ENCODE results near the gene IST1.

The IST1 gene

GRCh38 chr16:71883849-71884638 is 11.3 kb upstream of the IST1 start, which contains the start of gene ZNF821:
TSS of gene ZNF821 (minus strand) at chr16:71884182. CDS start at chr16:71879946, 4,236 bp downstream.
- H3K27me3 ChIP-seq (ENCODE audit: control insufficient read depth, insufficient read depth, low read length) = no peaks in the 10 kb centered on the region
- H3K4me3 ChIP-seq (ENCODE audit: low read length) = peak within 1 kb of the TSS; percentile 95
- peak within 1 kb of the TSS; percentile 81 for H3K9ac ChIP-seq (ENCODE audit: low read length)
- H3K27ac ChIP-seq (ENCODE audit: low read depth, low read length) = peak within 1 kb of the TSS; percentile 89
- peaks cover 8% of the 10 kb centered on the region for H3K4me1 ChIP-seq (ENCODE audit: control insufficient read depth, insufficient read depth, low read length)
- H3K36me3 ChIP-seq (ENCODE audit: control insufficient read depth, insufficient read depth, low read length) = peaks cover 2% of the 10 kb centered on the region

GRCh38 chr16:71885261-71885650 is 10.1 kb upstream of the IST1 start:
- H3K27ac ChIP-seq (ENCODE audit: low read depth, low read length) = no peak overlapping the region

GRCh38 chr16:71889147-71889546 is 6.2 kb upstream of the IST1 start:
- Histone ChIP-seq H3K4me1 (ENCODE audit: control insufficient read depth, insufficient read depth, low read length) (no peaks in the 10 kb centered on the region), H3K27ac (ENCODE audit: low read depth, low read length) (no peak overlapping the region), H3K4me3 (ENCODE audit: low read length) (no peak overlapping the region), H3K36me3 (ENCODE audit: control insufficient read depth, insufficient read depth, low read length) (no peaks in the 10 kb centered on the region), H3K27me3 (ENCODE audit: control insufficient read depth, insufficient read depth, low read length) (no peaks in the 10 kb centered on the region), H3K9ac (ENCODE audit: low read length) (no peak overlapping the region)

More at GRCh38 chr16:71885261-71885650, 10.1 kb upstream of the IST1 start:
- no peak overlapping the region for H3K9ac ChIP-seq (ENCODE audit: low read length)
- H3K4me1 ChIP-seq (ENCODE audit: control insufficient read depth, insufficient read depth, low read length) = peaks cover 8% of the 10 kb centered on the region
- no peaks in the 10 kb centered on the region for H3K27me3 ChIP-seq (ENCODE audit: control insufficient read depth, insufficient read depth, low read length)
- H3K36me3 ChIP-seq (ENCODE audit: control insufficient read depth, insufficient read depth, low read length) = no peaks in the 10 kb centered on the region
- peak overlapping the region; percentile 95 for H3K4me3 ChIP-seq (ENCODE audit: low read length)

DNA sequence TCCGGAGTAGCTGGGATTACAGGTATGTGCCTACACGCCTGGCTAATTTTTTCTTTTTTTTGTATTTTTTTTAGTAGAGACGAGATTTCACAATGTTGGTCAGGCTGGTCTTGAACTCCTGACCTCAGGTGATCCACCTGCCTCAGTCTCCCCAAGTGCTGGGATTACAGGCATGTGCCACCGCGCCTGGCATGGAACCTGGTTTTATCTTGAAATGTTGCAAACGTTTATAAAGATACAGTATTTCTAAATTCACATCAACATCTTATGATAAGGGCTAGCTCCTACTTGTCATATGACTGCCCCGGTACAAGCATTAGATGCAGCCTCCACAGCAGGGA is 1.5 kb upstream of the IST1 start:
- H3K4me3 ChIP-seq (ENCODE audit: low read length) = peak overlapping the region; percentile 99

GRCh38 chr16:71894229-71894920 is 956 bp upstream of the IST1 start:
- Histone ChIP-seq H3K9ac (ENCODE audit: low read length) (peak overlapping the region; percentile 97), H3K4me3 (ENCODE audit: low read length) (peak overlapping the region; percentile 99), H3K36me3 (ENCODE audit: control insufficient read depth, insufficient read depth, low read length) (no peaks in the 10 kb centered on the region), H3K27me3 (ENCODE audit: control insufficient read depth, insufficient read depth, low read length) (no peaks in the 10 kb centered on the region), H3K27ac (ENCODE audit: low read depth, low read length) (peak overlapping the region; percentile 98), H3K4me1 (ENCODE audit: control insufficient read depth, insufficient read depth, low read length) (peaks cover 6% of the 10 kb centered on the region)

More for the DNA sequence above, 1.5 kb upstream of the IST1 start:
- Histone ChIP-seq H3K36me3 (ENCODE audit: control insufficient read depth, insufficient read depth, low read length) (no peaks in the 10 kb centered on the region), H3K27me3 (ENCODE audit: control insufficient read depth, insufficient read depth, low read length) (no peaks in the 10 kb centered on the region), H3K9ac (ENCODE audit: low read length) (peak overlapping the region; percentile 97), H3K4me1 (ENCODE audit: control insufficient read depth, insufficient read depth, low read length) (peaks cover 6% of the 10 kb centered on the region), H3K27ac (ENCODE audit: low read depth, low read length) (peak overlapping the region; percentile 98)

GRCh38 chr16:71895679-71896365 is 491 bp downstream of the IST1 start:
- Histone ChIP-seq H3K27ac (ENCODE audit: low read depth, low read length) (peak overlapping the region; percentile 98), H3K4me1 (ENCODE audit: control insufficient read depth, insufficient read depth, low read length) (peaks cover 6% of the 10 kb centered on the region), H3K27me3 (ENCODE audit: control insufficient read depth, insufficient read depth, low read length) (no peaks in the 10 kb centered on the region), H3K9ac (ENCODE audit: low read length) (peak overlapping the region; percentile 84), H3K4me3 (ENCODE audit: low read length) (peak overlapping the region; percentile 99), H3K36me3 (ENCODE audit: control insufficient read depth, insufficient read depth, low read length) (no peaks in the 10 kb centered on the region)

GRCh38 chr16:71896764-71897368 is 1.5 kb downstream of the IST1 start:
- Histone ChIP-seq H3K4me3 (ENCODE audit: low read length) (peak overlapping the region; percentile 99), H3K27ac (ENCODE audit: low read depth, low read length) (no peak overlapping the region), H3K36me3 (ENCODE audit: control insufficient read depth, insufficient read depth, low read length) (no peaks in the 10 kb centered on the region), H3K4me1 (ENCODE audit: control insufficient read depth, insufficient read depth, low read length) (peaks cover 10% of the 10 kb centered on the region), H3K27me3 (ENCODE audit: control insufficient read depth, insufficient read depth, low read length) (no peaks in the 10 kb centered on the region), H3K9ac (ENCODE audit: low read length) (no peak overlapping the region)

GRCh38 chr16:71899171-71899570 is 3.8 kb downstream of the IST1 start:
- Histone ChIP-seq H3K4me3 (ENCODE audit: low read length) (no peak overlapping the region), H3K9ac (ENCODE audit: low read length) (no peak overlapping the region), H3K4me1 (ENCODE audit: control insufficient read depth, insufficient read depth, low read length) (peaks cover 11% of the 10 kb centered on the region), H3K27ac (ENCODE audit: low read depth, low read length) (no peak overlapping the region), H3K27me3 (ENCODE audit: control insufficient read depth, insufficient read depth, low read length) (no peaks in the 10 kb centered on the region), H3K36me3 (ENCODE audit: control insufficient read depth, insufficient read depth, low read length) (no peaks in the 10 kb centered on the region)

GRCh38 chr16:71902656-71903365 is 7.5 kb downstream of the IST1 start:
- Histone ChIP-seq H3K4me1 (ENCODE audit: control insufficient read depth, insufficient read depth, low read length) (peaks cover 5% of the 10 kb centered on the region), H3K4me3 (ENCODE audit: low read length) (no peak overlapping the region), H3K27ac (ENCODE audit: low read depth, low read length) (no peak overlapping the region), H3K9ac (ENCODE audit: low read length) (no peak overlapping the region), H3K27me3 (ENCODE audit: control insufficient read depth, insufficient read depth, low read length) (no peaks in the 10 kb centered on the region), H3K36me3 (ENCODE audit: control insufficient read depth, insufficient read depth, low read length) (no peaks in the 10 kb centered on the region)

- no peak overlapping the region for H3K27ac ChIP-seq (ENCODE audit: low read depth, low read length)
- peaks cover 5% of the 10 kb centered on the region for H3K4me1 ChIP-seq (ENCODE audit: control insufficient read depth, insufficient read depth, low read length)
- H3K4me3 ChIP-seq (ENCODE audit: low read length) = no peak overlapping the region
- no peaks in the 10 kb centered on the region for H3K27me3 ChIP-seq (ENCODE audit: control insufficient read depth, insufficient read depth, low read length)
- no peaks in the 10 kb centered on the region for H3K36me3 ChIP-seq (ENCODE audit: control insufficient read depth, insufficient read depth, low read length)
- no peak overlapping the region for H3K9ac ChIP-seq (ENCODE audit: low read length)
Measured at GRCh38 chr16:71903608-71904007, 8.3 kb downstream of the IST1 start.

- Histone ChIP-seq H3K27ac (ENCODE audit: low read depth, low read length) (no peak overlapping the region), H3K4me3 (ENCODE audit: low read length) (no peak overlapping the region), H3K27me3 (ENCODE audit: control insufficient read depth, insufficient read depth, low read length) (no peaks in the 10 kb centered on the region), H3K4me1 (ENCODE audit: control insufficient read depth, insufficient read depth, low read length) (peaks cover 5% of the 10 kb centered on the region), H3K9ac (ENCODE audit: low read length) (no peak overlapping the region), H3K36me3 (ENCODE audit: control insufficient read depth, insufficient read depth, low read length) (peaks cover 3% of the 10 kb centered on the region)
Measured at GRCh38 chr16:71904239-71904638, 8.9 kb downstream of the IST1 start.

Measured in rectal smooth muscle tissue (tissue), 1 donor.